Naive B cell (primary cell): Measurements from ENCODE around the gene BCHE. TPM values are rescaled to one million over a fixed set of nuclear protein-coding genes. Genes with fewer than 3 reads are reported as not detected.
A peak's percentile ranks its signal among the peaks of the same experiment; 100 is the strongest.
"Not testable (repeated sequence)": the region's sequence is repeated elsewhere in the genome, so short reads cannot be mapped to it uniquely, and the experiment has no call there.

Experiments used
- ATAC-seq, 2 donors: fragments of 150-1000 bp; cut with Tn5 transposase; 2 replicates each; pipeline ENCODE4 v1.10.0; 2021; ENCODE audit warnings: low read depth in 2 of 2, mild to moderate bottlenecking in 2 of 2, moderate library complexity in 2 of 2
- DNase-seq: peaks from one replicate; pipeline ENCODE4 v3.0.0; 2022
- H3K27ac Mint-ChIP-seq, 6 donors: one replicate each; pipeline ENCODE4 v1.8.0; 2020 to 2022; ENCODE audit warnings: mild to moderate bottlenecking in 6 of 6, mixed read lengths in 6 of 6, moderate library complexity in 5 of 6, inconsistent platforms in 2 of 6
- H3K27me3 Mint-ChIP-seq, 3 donors: one replicate each; pipeline ENCODE4 v1.8.0; 2021 to 2022; ENCODE audit warnings: mixed read lengths in 3 of 3, mild to moderate bottlenecking in 1 of 3
- H3K36me3 Mint-ChIP-seq, 2 donors: one replicate each; pipeline ENCODE4 v1.8.0; 2020 to 2022; ENCODE audit warnings: mixed read lengths in 2 of 2, inconsistent platforms in 1 of 2, mild to moderate bottlenecking in 1 of 2
- H3K4me1 Mint-ChIP-seq, 3 donors: one replicate each; pipeline ENCODE4 v1.8.0; 2020 to 2022; ENCODE audit warnings: mixed read lengths in 3 of 3, inconsistent platforms in 1 of 3, mild to moderate bottlenecking in 1 of 3, moderate library complexity in 1 of 3
- H3K4me3 Mint-ChIP-seq, 8 donors: one replicate each; pipeline ENCODE4 v1.8.0; 2020 to 2022; ENCODE audit warnings: mild to moderate bottlenecking in 8 of 8, mixed read lengths in 8 of 8, moderate library complexity in 8 of 8, inconsistent platforms in 2 of 8
- H3K9me3 Mint-ChIP-seq, 7 donors: one replicate each; pipeline ENCODE4 v1.8.0; 2020 to 2022; ENCODE audit warnings: mixed read lengths in 7 of 7, mild to moderate bottlenecking in 5 of 7, inconsistent platforms in 2 of 7, moderate library complexity in 1 of 7
- polyA plus RNA-seq, 6 donors: library from polyadenylated mRNA; unstranded; fragments of 300-500 nt; fragmentation: Illumina TruSeq; gene quantifications; one replicate each; pipeline ENCODE4 v1.2.3, GENCODE V29; 2021; ENCODE audit warnings: low read depth in 6 of 6

The BCHE gene
- polyA plus RNA-seq, 6 donors from 2014 or later, result not detected

DNA sequence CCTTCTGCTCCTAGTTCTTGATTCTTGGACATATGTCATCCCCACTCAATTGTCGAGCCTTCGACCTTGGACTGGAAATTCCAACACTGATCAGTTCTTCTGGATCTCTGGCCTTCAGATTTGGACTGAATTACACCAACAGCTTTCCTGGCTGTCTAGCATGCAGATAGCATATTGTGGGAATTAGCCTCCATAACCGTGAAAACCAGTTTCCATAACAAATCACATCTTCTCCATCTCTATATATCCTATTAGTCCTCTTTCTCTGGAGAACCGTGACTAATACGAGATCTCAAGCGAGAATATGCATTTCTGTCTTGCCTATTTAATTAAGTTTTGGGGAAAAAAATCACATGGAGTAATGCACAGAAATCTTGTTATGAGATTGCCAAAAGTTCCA is 8.8 kb upstream of the BCHE start:
- peaks cover 0 to 2% (median 0%) of the 10 kb centered on the region in 7 donors for H3K9me3 Mint-ChIP-seq

GRCh38 chr3:165839296-165840076 is 2.3 kb upstream of the BCHE start:
- Mint-ChIP-seq H3K27ac (no peak overlapping the region), H3K9me3 (no peaks in the 10 kb centered on the region)
- no peak for ATAC-seq

More for the DNA sequence above, 8.8 kb upstream of the BCHE start:
- no peak overlapping the region for H3K27ac Mint-ChIP-seq
- no peaks in the 10 kb centered on the region for H3K36me3 Mint-ChIP-seq
- H3K4me1 Mint-ChIP-seq, result no peaks in the 10 kb centered on the region
- H3K27me3 Mint-ChIP-seq, result no peaks in the 10 kb centered on the region
- no peak overlapping the region for H3K4me3 Mint-ChIP-seq
- DNase-seq (no peak), ATAC-seq (no peak)

DNA sequence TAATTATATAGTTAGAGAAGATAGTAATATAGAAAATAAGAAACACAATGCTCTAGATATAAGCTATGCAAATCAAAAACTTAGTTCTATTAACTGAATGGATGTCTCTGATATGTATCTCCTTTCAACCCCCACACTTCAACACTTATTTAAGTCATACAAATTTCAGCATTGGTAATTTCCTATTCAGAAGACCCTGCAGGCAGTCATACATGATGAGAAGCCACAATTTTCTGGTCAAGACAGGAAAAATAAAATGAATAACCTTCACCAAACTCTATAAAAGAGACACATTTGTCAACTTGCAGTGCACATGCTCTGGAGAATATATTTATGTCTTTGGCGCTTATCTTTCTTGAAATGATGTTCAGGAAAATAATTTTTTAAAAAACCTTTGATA is 578 bp upstream of the BCHE start:
- DNase-seq (no peak), ATAC-seq (no peak)
- Mint-ChIP-seq H3K4me3 (no peak overlapping the region), H3K4me1 (no peaks in the 10 kb centered on the region), H3K9me3 (no peaks in the 10 kb centered on the region), H3K36me3 (no peaks in the 10 kb centered on the region), H3K27me3 (no peaks in the 10 kb centered on the region), H3K27ac (no peak overlapping the region)

More at GRCh38 chr3:165839296-165840076, 2.3 kb upstream of the BCHE start:
- no peaks in the 10 kb centered on the region for H3K27me3 Mint-ChIP-seq
- no peaks in the 10 kb centered on the region for H3K4me1 Mint-ChIP-seq
- H3K36me3 Mint-ChIP-seq, result no peaks in the 10 kb centered on the region
- DNase-seq, result no peak
- no peak overlapping the region for H3K4me3 Mint-ChIP-seq

DNA sequence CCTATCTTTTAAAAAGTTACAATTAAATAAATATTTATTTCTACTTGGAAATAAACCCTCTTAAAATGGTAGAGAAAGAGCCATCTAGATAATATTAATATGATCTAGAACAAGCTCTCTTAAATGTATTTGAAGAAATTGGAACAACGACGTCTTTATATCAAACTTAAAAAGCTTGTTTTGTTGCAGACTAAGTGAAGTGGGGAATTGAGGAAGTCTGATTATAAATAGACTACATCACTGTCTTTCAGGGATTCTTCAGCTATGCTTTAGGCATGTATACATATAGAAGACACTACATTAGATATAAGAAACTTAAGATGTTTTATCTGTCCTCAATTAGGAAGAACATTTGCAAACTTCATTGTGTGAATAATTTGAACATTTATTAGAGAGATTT is 1.8 kb downstream of the BCHE start:
- Mint-ChIP-seq H3K27ac (no peak overlapping the region), H3K27me3 (no peaks in the 10 kb centered on the region), H3K36me3 (no peaks in the 10 kb centered on the region), H3K4me1 (no peaks in the 10 kb centered on the region), H3K9me3 (no peaks in the 10 kb centered on the region), H3K4me3 (no peak overlapping the region)
- DNase-seq (no peak), ATAC-seq (no peak)

- DNase-seq, result no peak
- Mint-ChIP-seq H3K36me3 (no peaks in the 10 kb centered on the region), H3K27ac (no peak overlapping the region), H3K9me3 (no peaks in the 10 kb centered on the region), H3K27me3 (no peaks in the 10 kb centered on the region), H3K4me3 (no peak overlapping the region), H3K4me1 (no peaks in the 10 kb centered on the region)
- no peak for ATAC-seq
Measured at GRCh38 chr3:165830746-165831145, 6.5 kb downstream of the BCHE start.

- ATAC-seq, result no peak
- Mint-ChIP-seq H3K27me3 (no peaks in the 10 kb centered on the region), H3K4me3 (no peak overlapping the region), H3K36me3 (no peaks in the 10 kb centered on the region), H3K4me1 (no peaks in the 10 kb centered on the region), H3K27ac (no peak overlapping the region), H3K9me3 (peaks cover 0 to 2% (median 0%) of the 10 kb centered on the region in 7 donors)
- no peak for DNase-seq
Measured at GRCh38 chr3:165827883-165828282, 9.3 kb downstream of the BCHE start.

GRCh38 chr3:165827233-165827632 is 10.0 kb downstream of the BCHE start:
- Mint-ChIP-seq H3K27me3 (no peaks in the 10 kb centered on the region), H3K9me3 (peaks cover 0 to 2% (median 0%) of the 10 kb centered on the region in 7 donors), H3K4me3 (no peak overlapping the region), H3K4me1 (no peaks in the 10 kb centered on the region), H3K36me3 (no peaks in the 10 kb centered on the region), H3K27ac (no peak overlapping the region)
- ATAC-seq (no peak), DNase-seq (no peak)

DNA sequence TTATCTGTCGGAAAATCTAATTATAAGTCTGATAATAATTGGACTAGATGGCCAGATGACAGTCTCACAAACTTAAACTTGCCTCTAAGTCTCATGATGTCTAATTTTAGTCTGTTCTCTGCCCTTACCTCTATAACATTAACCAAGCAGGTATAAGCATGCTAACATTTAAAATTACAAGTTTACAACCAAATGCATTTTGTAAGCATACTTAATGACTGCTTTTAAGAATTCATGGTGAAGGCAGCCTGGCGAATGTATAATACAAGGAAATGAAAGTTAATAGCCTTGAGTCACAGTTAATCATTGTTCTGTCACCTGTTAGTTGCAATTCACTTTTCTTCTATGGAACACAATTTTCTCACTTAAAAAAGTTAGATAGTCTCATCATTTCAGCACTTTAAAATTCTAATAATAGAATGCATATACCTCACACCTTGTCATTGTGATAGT is 16.5 kb downstream of the BCHE start:
- no peak overlapping the region for H3K4me3 Mint-ChIP-seq
- no peak for ATAC-seq

DNA sequence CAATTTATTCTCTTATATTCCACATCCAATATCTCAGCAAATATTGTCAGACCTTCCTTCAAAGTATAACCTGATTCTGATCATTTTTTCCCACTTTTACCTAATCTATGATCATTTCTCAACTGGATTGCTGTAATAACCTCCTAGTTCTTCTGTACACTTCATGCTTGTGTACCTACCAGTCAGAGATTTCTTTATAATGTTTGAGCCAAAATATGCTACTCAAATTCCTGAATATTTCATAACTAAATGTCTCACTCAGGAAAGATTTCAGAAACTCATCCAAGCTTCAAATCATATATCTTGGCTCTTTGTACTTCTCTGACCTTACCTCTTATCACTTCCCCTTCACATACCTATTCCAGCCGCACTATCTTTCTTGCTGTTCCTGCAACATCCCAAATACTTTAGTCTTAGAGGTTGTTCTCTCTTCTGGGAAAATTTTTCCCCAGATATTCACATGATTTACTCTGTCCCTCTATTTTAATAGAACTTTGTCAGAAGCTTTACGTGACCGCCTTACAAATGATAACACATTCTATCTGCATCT is 20.0 kb downstream of the BCHE start:
- Mint-ChIP-seq H3K4me3 (no peak overlapping the region), H3K4me1 (no peaks in the 10 kb centered on the region), H3K27me3 (no peaks in the 10 kb centered on the region), H3K36me3 (no peaks in the 10 kb centered on the region), H3K27ac (no peak overlapping the region), H3K9me3 (peaks cover 0 to 6% (median 0%) of the 10 kb centered on the region in 7 donors)
- no peak for ATAC-seq
- no peak for DNase-seq

More for the DNA sequence above, 16.5 kb downstream of the BCHE start:
- no peak for DNase-seq
- Mint-ChIP-seq H3K27ac (no peak overlapping the region), H3K36me3 (no peaks in the 10 kb centered on the region), H3K27me3 (no peaks in the 10 kb centered on the region), H3K9me3 (peaks cover 0 to 6% (median 2%) of the 10 kb centered on the region in 7 donors), H3K4me1 (no peaks in the 10 kb centered on the region)

GRCh38 chr3:165816209-165816608 is 21.0 kb downstream of the BCHE start:
- ATAC-seq (no peak), DNase-seq (no peak)
- H3K36me3 Mint-ChIP-seq, result no peaks in the 10 kb centered on the region
- no peak overlapping the region for H3K27ac Mint-ChIP-seq
- no peaks in the 10 kb centered on the region for H3K27me3 Mint-ChIP-seq
- peak overlapping the region in 1 of 8 donors; percentile 5 for H3K4me3 Mint-ChIP-seq
- H3K4me1 Mint-ChIP-seq, result no peaks in the 10 kb centered on the region
- H3K9me3 Mint-ChIP-seq, result peaks cover 0 to 6% (median 0%) of the 10 kb centered on the region in 7 donors

DNA sequence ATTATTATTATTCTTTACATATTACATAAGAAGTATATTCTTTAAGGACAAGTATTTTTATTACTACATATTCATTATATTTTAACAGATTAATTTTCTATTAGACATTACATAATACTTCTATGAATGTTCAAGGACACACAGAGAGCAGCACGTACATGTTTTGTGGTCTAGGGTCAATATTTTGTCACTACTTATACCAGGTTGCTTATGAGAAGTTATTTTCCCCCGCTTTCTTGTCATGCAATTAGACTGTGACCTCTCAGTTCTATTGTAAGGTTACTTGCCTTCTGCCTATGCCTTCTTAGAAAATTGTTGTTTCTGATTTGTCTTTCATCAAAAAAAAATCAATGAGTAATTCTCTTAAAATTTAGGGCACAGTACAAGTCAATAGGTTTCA is 21.5 kb downstream of the BCHE start:
- H3K4me1 Mint-ChIP-seq, result no peaks in the 10 kb centered on the region
- H3K27me3 Mint-ChIP-seq, result no peaks in the 10 kb centered on the region
- no peak overlapping the region for H3K4me3 Mint-ChIP-seq
- DNase-seq (no peak), ATAC-seq (no peak)
- H3K36me3 Mint-ChIP-seq, result no peaks in the 10 kb centered on the region
- H3K9me3 Mint-ChIP-seq, result peaks cover 0 to 6% (median 0%) of the 10 kb centered on the region in 7 donors
- H3K27ac Mint-ChIP-seq, result no peak overlapping the region

DNA sequence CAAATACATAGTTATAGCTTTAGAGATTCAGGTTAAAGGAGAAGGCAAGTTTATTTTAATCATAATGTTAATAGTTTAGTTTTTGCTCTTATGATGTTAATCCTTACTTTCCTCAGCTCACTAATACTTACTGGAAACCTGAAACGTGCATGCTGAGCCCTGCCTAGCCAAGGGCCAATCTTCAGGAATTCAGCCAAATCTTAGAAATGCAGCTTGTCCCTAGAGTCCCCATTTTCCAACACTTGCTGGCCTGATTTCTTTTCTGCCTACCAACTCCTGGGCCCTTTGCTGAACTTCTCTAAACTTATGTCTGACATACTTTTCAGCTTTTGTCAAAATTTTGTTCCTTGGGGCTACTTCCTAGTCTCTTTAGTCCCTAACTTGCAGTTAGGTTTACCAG is 22.8 kb downstream of the BCHE start:
- ATAC-seq (no peak), DNase-seq (no peak)
- Mint-ChIP-seq H3K27ac (no peak overlapping the region), H3K36me3 (no peaks in the 10 kb centered on the region), H3K4me1 (no peaks in the 10 kb centered on the region), H3K4me3 (no peak overlapping the region), H3K9me3 (peaks cover 0 to 6% (median 0%) of the 10 kb centered on the region in 7 donors), H3K27me3 (no peaks in the 10 kb centered on the region)

- H3K4me1 Mint-ChIP-seq, DNase-seq, H3K36me3 Mint-ChIP-seq, H3K9me3 Mint-ChIP-seq, H3K27ac Mint-ChIP-seq, H3K4me3 Mint-ChIP-seq, H3K27me3 Mint-ChIP-seq, ATAC-seq: not testable (repeated sequence)
Measured at GRCh38 chr3:165807937-165808336, 29.3 kb downstream of the BCHE start.

- DNase-seq (no peak), ATAC-seq (no peak)
- H3K27ac Mint-ChIP-seq, result no peak overlapping the region
- H3K4me3 Mint-ChIP-seq, result no peak overlapping the region
- H3K9me3 Mint-ChIP-seq, result peaks cover 0 to 4% (median 0%) of the 10 kb centered on the region in 7 donors
- no peaks in the 10 kb centered on the region for H3K27me3 Mint-ChIP-seq
- no peaks in the 10 kb centered on the region for H3K4me1 Mint-ChIP-seq
- H3K36me3 Mint-ChIP-seq, result no peaks in the 10 kb centered on the region
Measured at GRCh38 chr3:165805946-165806561, 31.2 kb downstream of the BCHE start.
